Lung (tissue), 12 donors: ENCODE measurements around the gene ZNF429. TPM values are rescaled to one million over a fixed set of nuclear protein-coding genes. Genes with fewer than 3 reads are reported as not detected.
"Not testable (repeated sequence)": the region's sequence is repeated elsewhere in the genome, so short reads cannot be mapped to it uniquely, and the experiment has no call there.

Experiments used
- ATAC-seq: fragments of 200-7000 bp; cut with Tn5 transposase; one replicate; pipeline ENCODE4 v1.9.1; 2020; ENCODE audit warnings: moderate number of reproducible peaks; ENCODE audit not compliant: insufficient read depth, low FRiP score
- DNase-seq, 3 donors: peaks; one replicate each; pipeline ENCODE4 v3.0.0-alpha.2; 2013 to 2017
- H3K27ac ChIP-seq, 2 donors: one replicate each; pipeline ENCODE4 v1.5.1; 2013; ENCODE audit warnings: mild to moderate bottlenecking in 2 of 2, moderate library complexity in 2 of 2, control low read depth in 1 of 2, inconsistent platforms in 1 of 2, low read depth in 1 of 2, low read length in 1 of 2
- H3K27me3 ChIP-seq, 3 donors: one replicate each; pipeline ENCODE4 v1.5.1; 2013; ENCODE audit warnings: low read length in 2 of 3; ENCODE audit not compliant: control insufficient read depth in 3 of 3, insufficient read depth in 3 of 3
- H3K36me3 ChIP-seq, 4 donors: one replicate each; pipeline ENCODE4 v1.5.1; 2013; ENCODE audit warnings: low read length in 4 of 4, mild to moderate bottlenecking in 1 of 4, moderate library complexity in 1 of 4; ENCODE audit not compliant: control insufficient read depth in 4 of 4, insufficient read depth in 4 of 4
- H3K4me1 ChIP-seq, 5 donors: one replicate each; pipeline ENCODE4 v1.5.1; 2013; ENCODE audit warnings: low read length in 5 of 5, mild to moderate bottlenecking in 2 of 5, moderate library complexity in 1 of 5; ENCODE audit not compliant: control insufficient read depth in 5 of 5, insufficient read depth in 5 of 5
- H3K4me3 ChIP-seq: one replicate; pipeline ENCODE4 v1.5.1; 2013; ENCODE audit warnings: mild to moderate bottlenecking, control low read depth, moderate library complexity
- H3K9ac ChIP-seq, 2 donors: one replicate each; pipeline ENCODE4 v1.5.1; 2013; ENCODE audit warnings: low read length in 2 of 2, control low read depth in 1 of 2; ENCODE audit not compliant: insufficient read depth in 1 of 2
- H3K9me3 ChIP-seq, 4 donors: one replicate each; pipeline ENCODE4 v1.5.1; 2013; ENCODE audit warnings: low read length in 3 of 4, mild to moderate bottlenecking in 1 of 4, moderate library complexity in 1 of 4; ENCODE audit not compliant: control insufficient read depth in 4 of 4, insufficient read depth in 3 of 4
- WGBS, 2 donors: extraction: QIAGEN DNeasy Blood & Tissue Kit; methylation state at CpG; one replicate each; pipeline ENCODE4 v1.1.7; 2013; 5-methylcytosine and 5-hydroxymethylcytosine counted together
- polyA plus RNA-seq, 2 donors: library from polyadenylated mRNA; stranded (reverse); fragments of 200-250 nt; gene quantifications; one replicate each; pipeline ENCODE4 v1.2.1, GENCODE V29; 2013
- total RNA-seq, 2 donors: library from RNA; depleted of rRNA in 1 of 2; stranded (reverse); fragments of >200 nt in 1 of 2; gene quantifications; one replicate each; pipeline ENCODE4 v1.2.1, GENCODE V29; 2014 to 2021
- TF ChIP-seq, protein P1 (sequence below): IDR thresholded peaks from 2 replicates; pipeline ENCODE4 v1.5.1; 2012; ENCODE audit warnings: mild to moderate bottlenecking; ENCODE audit errors: control extremely low read depth, extremely low read depth
- donor health status: control.
- donor health status: control.
- donor health status: Bipolar disorder and iron deficiency.
- donor health status: healthy.
- donor health status: DM: yes; HTN: yes; CAD: no.

ZNF429 gene
- total and polyA plus RNA-seq, 4 donors = 5.4 to 18.9 (median 10.7) TPM

DNA sequence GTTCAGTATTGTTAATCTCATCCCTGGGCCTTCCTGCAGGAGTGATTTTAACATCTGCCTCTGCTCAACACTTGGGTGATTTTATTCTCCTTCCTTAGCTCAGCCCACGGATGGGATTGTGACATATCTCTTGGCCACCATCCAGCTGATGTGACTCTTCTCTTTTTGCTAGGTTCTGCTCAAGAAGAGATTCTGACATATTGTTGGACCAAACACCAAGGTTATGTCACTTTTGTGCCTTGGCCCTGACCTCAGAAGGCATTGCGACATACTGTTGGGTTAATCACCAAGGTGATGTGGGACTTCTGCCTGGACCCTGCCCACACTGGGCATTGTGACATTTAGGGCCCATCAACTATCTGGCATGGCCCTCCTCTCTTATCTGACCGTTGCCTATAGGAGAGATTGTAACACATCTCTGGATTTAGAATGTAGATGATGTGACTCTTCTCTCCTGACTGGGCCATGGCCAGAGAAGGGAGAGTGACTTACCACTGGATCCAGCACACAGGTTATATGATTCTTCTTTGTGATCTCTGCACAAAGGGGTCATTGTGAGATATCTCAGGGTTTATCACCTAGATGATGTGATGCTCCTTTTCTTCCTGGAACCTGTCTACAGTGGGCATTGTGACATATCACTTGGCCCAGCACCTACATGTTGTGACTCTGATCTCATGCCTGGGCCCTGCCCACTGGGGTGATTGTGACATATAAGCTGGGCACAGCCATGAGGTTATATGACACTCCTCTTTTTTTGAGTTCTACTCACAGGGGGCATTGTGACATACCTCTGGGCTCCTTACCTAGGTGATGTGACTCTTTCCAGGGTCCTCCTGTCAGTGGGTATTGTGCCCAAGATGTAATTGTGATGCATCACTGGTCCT, 88.8 kb downstream of the ZNF429 start:
- ATAC-seq (no peak), DNase-seq (peak in 1 of 3 donors; percentile 13)
- TF ChIP-seq, protein P1, sequence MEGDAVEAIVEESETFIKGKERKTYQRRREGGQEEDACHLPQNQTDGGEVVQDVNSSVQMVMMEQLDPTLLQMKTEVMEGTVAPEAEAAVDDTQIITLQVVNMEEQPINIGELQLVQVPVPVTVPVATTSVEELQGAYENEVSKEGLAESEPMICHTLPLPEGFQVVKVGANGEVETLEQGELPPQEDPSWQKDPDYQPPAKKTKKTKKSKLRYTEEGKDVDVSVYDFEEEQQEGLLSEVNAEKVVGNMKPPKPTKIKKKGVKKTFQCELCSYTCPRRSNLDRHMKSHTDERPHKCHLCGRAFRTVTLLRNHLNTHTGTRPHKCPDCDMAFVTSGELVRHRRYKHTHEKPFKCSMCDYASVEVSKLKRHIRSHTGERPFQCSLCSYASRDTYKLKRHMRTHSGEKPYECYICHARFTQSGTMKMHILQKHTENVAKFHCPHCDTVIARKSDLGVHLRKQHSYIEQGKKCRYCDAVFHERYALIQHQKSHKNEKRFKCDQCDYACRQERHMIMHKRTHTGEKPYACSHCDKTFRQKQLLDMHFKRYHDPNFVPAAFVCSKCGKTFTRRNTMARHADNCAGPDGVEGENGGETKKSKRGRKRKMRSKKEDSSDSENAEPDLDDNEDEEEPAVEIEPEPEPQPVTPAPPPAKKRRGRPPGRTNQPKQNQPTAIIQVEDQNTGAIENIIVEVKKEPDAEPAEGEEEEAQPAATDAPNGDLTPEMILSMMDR = no peak
- no peak overlapping the region for H3K4me3 ChIP-seq
- WGBS, 2 donors = 32 to 49% methylated on average over 3 of the region's 3 CpGs
- no peak overlapping the region for H3K9ac ChIP-seq
- H3K27me3 ChIP-seq = no peaks in the 10 kb centered on the region
- H3K36me3 ChIP-seq = no peaks in the 10 kb centered on the region
- H3K9me3 ChIP-seq = peaks cover 0 to 8% (median 0%) of the 10 kb centered on the region in 4 donors
- H3K4me1 ChIP-seq = no peaks in the 10 kb centered on the region
- H3K27ac ChIP-seq = peak overlapping the region in 1 of 2 donors; percentile 12

DNA sequence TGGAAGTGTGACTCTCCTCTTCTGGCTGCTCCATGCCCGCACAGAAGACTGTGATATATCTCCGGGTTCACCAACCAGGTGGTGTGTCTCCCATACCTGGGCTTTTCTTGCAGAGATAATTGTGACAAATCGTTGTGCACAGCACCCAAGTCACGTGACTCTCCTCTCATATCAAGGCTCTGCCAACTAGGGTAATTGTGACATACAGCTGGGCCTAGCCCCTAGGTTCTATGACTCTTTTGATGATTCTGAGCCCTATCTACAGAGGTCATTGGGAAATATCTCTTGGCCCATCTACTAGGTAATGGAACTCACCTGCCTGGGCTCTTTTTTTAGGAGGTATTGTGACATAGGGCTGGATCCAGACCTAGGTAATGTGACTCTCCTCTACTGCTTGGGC, 89.8 kb downstream of the ZNF429 start:
- Histone ChIP-seq H3K27me3 (no peaks in the 10 kb centered on the region), H3K4me1 (no peaks in the 10 kb centered on the region), H3K9me3 (peaks cover 0 to 8% (median 0%) of the 10 kb centered on the region in 4 donors), H3K36me3 (no peaks in the 10 kb centered on the region), H3K4me3 (no peak overlapping the region), H3K9ac (no peak overlapping the region), H3K27ac (no peak overlapping the region)
- DNase-seq (no peak), ATAC-seq (no peak)
- WGBS, 2 donors = 76 to 82% methylated on average over 4 of the region's 4 CpGs
- TF ChIP-seq, protein P1 = no peak

DNA sequence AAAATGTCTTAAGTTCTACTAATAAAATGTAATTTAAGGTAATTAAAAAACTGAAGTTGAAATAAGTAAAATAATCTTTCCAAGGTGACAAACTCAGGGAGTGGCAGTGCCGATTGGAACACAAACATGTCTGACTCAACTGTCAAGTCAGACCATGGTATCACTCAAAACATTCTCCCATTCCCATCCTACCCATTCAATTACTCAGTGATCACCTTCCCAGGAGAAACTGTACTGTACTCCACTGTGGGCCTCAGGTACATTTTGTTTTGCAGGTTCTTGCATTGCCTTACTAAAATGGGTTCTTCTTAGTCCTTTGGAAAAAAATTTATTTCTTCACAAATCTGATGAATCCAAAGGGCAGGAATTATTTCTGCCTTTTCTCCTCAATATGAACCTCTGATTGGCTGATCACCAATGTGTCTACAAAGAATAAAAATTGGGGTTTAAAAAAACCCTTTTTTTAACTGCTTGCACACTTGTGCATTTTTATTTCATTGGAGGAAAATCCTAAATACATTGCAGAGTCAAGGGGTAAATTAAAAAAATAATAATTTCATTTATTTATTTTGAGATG, 96.8 kb downstream of the ZNF429 start:
- H3K9me3 ChIP-seq = no peaks in the 10 kb centered on the region
- peaks cover 0 to 22% (median 8%) of the 10 kb centered on the region in 5 donors for H3K4me1 ChIP-seq
- no peaks in the 10 kb centered on the region for H3K36me3 ChIP-seq
- no peak overlapping the region for H3K9ac ChIP-seq
- DNase-seq (no peak), ATAC-seq (no peak)
- no peaks in the 10 kb centered on the region for H3K27me3 ChIP-seq
- TF ChIP-seq, protein P1 = no peak
- 84 to 87% methylated on average over 1 of the region's 1 CpG for WGBS, 2 donors
- H3K27ac ChIP-seq = no peak overlapping the region
- H3K4me3 ChIP-seq = no peak overlapping the region

DNA sequence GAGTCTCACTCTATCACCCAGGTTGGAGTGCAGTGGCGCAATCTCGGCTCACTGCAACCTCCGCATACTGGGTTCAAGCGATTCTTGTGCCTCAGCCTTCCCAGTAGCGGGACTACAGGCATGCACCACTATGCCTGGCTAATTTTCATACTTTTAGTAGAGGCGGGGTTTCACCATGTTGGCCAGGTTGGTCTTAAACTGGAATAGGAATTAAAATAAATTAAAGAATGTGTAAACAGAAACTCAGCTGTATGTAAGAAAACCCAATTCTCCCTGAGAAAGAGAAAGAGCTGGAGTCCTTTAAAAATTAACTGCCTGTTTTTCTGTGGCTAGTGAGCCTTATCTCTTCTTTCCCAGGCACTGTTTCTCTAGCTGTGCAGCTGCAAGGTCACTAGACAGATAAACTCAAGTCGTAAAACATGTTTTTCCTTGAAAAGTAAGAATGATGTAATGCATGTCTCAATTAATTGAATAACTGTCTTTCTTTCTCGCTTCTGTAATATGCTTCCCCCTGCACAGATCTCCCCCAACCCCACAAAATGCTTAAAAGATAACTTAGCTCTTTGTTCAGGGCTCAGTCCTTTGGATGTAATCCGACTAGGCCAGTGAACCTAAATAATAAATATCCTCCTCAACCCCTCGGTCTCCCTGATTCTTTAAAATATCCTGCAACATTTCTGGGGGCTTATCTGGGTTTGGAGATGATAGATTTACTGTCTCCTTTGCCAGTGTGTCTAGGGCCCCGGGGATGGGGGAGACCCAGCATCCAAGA, 97.4 kb downstream of the ZNF429 start:
- 45 to 60% methylated on average over 11 of the region's 11 CpGs for WGBS, 2 donors
- DNase-seq = peak in 2 of 3 donors; percentile 23 to 30
- H3K27ac ChIP-seq = not testable (repeated sequence)

More for the DNA sequence above, 97.4 kb downstream of the ZNF429 start:
- not testable (repeated sequence) for H3K9ac ChIP-seq, H3K27me3 ChIP-seq, ATAC-seq, H3K9me3 ChIP-seq, H3K4me3 ChIP-seq, H3K36me3 ChIP-seq
- H3K4me1 ChIP-seq = peaks cover 0 to 26% (median 8%) of the 10 kb centered on the region in 5 donors
